ENCODE results near the gene NAA80.
"Not testable (repeated sequence)": the region's sequence is repeated elsewhere in the genome, so short reads cannot be mapped to it uniquely, and the experiment has no call there.

NAA80 gene

DNA sequence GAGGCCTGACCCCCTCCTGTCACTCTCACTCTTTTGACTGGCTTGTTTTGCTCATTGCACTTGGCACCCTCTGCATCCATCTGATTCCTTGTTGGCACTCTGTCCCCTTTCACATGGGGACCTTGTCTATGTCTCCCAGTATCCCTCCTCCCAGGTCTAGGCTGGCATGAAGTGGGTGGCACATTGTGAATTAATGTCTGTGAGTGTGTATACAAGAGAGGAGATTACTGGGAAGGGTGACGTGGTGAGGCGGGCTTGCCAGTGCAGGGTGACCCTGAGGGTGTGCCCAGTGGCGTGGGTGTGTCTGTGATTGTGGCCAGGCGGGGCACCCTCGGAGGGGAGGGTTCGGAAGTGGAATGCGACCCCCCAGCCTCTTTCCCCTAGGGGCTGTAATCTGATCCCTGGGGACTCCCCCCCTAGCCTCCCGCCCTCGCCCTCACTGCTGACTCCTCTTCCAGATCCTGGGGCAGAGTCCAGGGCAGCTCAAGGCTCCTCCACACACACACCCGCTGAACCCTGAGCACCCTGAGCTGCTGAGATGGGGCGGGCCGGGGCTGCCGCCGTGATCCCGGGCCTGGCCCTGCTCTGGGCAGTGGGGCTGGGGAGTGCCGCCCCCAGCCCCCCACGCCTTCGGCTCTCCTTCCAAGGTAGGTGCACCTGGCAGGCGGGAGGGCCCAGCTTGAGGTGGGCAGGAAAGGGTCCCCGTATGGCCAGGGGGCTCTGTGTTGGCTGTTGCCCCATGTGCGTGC is 30.3 kb downstream of the NAA80 start, which contains the start of gene SEMA3B:
TSS of gene SEMA3B (plus strand) at position 445 of the 749 bp plus-strand sequence. CDS start at position 539, 94 bp downstream.
- peak; percentile 69 for DNase-seq

DNA sequence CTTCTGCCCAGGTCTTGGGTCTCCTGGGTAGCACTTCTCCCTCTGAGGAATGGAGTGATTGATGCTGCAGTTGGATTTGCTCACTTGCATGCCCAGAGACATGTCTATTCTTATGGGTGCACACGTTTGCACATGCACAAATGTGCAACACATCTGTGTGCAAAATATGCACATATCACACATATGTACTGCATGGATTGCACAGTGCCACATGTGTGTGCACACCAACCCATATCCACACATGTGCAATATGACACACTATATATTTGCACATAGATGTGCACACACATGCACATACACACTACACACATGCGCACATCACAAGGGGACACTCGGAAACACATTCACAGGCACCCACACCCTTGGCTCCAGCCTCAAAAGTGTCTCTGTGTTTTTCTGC is 30.9 kb downstream of the NAA80 start:
- no peak for DNase-seq

DNA sequence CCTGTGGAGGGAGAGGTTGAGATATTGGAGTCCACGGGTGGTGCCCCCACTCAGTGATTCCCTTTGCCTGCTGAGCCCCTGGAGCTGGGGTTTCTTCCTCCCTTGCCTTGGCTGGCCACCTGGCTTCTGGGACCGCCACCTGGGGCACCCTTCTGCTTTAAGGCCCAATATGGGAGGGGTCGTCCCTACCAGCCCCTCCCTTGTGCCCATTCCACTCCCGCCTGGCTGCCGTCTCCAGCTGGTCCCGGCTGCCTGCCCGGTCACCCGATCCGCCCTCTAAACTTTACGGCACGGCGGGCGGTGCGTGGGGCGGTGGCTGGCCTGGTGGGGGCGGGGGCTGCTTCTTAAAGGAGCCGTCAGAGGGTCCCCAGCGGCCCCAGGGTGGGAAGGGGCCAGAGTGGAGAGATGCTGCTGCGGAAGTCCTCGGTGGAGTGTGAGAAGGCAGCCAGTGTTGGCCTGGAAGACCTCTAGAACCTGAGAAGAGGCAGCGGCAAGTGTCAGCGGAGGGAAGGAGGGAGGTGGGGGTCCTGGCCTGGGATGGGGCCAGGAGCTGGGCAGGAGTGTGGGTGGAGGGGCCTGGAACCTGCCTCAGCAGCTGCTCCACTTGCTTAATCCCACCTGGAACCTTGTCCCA is 31.8 kb downstream of the NAA80 start:
- no peak for DNase-seq

DNA sequence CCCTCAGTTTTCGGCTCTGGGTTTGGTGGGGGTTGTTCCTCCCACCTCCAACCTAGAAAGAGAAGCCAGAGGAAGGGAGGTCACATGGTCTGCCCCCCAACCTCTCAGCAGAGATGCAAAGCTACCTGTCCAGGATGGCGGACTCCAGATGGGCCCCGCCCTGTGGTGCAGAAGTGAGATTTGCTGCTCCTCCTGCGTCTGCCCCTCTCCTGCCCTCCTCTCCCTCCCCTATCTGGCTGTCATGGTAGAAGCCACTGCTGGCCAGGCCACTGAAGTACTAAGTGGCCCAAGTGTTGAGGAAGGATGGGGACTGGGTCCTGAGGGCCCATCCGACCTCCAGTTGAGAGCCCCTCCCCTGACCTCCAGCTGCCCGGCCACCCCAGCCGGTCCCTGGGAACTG is 32.4 kb downstream of the NAA80 start:
- no peak for DNase-seq

DNA sequence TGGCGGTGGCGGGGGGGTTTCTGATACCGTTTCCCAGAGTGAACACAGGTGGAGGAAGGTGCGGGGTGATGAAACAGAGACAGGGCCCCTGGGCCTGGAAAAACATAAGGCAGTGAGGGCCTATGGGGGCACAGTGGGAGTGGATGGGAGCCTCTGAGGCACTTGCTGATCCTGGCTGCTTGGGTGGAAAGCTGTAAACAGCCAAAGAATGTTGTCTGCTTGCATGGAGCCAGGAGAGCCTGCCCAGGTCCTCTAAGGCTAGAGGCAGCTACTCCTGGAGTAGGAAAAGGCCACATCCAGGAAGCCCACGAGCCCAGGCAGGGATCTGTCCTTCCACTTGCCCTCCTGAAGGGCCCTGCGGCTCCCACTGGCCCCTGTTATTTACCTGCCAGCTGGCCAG is 33.2 kb downstream of the NAA80 start:
- DNase-seq, result no peak

DNA sequence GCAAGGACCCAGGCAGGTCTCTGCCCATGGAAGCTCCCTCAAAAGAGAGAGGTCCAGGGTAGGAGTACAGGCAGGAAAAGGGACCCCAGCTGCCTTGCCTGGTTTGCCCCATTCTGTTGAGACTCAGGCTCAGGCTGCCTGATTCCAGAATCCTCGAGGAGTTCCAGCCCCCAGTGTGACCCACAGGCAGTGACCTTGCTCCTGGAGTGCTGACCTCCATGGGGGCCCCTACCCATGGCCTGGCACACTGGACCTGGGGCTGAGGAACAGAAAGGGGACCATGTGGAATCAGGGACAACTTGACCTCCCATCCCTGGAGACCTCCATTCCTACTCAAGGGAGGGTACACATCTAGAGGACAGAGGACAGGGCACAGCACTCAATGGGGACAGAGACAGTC is 33.6 kb downstream of the NAA80 start:
- no peak for DNase-seq

DNA sequence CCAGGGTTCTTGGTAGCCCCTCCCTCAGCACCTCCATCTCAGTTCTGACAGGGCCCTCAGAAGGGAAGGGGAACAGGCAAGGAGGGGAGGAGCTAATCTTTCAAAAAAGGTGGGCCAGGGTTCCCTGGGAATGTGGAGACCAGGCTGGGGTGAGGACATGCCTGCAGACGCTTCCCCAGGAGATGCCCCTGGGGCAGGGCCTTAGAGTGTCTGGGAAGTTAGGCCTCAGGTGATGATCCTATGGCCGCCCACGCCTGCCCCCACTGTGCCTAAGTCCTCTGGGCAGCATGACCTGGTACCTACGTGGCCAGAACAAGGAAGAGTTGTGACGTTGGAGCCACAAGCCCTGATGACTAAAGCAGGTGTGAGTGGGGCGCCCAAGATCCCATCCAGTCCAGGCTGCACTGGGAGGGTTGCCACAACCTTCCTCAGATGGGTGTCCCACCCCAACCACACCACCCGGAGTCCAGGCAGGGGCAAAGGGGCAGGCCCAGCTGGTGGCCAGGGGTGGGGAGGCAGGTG is 34.2 kb downstream of the NAA80 start:
- no peak for DNase-seq

DNA sequence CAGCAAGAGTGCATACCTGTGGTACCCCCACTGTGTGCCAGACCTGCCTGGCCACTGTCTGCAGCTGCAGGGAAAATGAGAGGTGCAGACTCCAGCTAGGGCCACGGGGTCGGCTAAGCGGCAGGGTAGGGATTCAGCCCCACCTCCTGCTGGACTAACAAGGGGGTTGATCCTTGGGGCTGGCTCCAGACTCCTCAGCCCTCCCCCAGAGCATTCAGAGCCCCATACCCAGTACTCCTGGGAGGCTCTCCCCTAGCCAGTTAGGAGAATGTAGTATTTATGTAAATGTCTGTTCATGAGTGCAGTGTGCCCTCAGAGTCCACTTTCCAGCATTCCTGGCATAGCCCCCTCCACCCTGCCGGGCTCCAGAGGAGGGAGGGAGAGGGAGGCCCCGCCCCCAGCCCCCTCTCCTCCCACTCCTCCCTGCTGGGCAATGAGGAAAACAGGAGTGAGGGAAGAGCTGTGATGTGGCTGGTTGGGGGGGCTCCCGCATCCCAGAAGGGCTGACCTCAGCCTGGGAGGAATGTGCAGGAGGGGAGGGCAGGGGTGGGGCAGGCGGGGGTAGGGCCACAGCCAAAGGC is 34.7 kb downstream of the NAA80 start:
- DNase-seq, result peak; percentile 98

DNA sequence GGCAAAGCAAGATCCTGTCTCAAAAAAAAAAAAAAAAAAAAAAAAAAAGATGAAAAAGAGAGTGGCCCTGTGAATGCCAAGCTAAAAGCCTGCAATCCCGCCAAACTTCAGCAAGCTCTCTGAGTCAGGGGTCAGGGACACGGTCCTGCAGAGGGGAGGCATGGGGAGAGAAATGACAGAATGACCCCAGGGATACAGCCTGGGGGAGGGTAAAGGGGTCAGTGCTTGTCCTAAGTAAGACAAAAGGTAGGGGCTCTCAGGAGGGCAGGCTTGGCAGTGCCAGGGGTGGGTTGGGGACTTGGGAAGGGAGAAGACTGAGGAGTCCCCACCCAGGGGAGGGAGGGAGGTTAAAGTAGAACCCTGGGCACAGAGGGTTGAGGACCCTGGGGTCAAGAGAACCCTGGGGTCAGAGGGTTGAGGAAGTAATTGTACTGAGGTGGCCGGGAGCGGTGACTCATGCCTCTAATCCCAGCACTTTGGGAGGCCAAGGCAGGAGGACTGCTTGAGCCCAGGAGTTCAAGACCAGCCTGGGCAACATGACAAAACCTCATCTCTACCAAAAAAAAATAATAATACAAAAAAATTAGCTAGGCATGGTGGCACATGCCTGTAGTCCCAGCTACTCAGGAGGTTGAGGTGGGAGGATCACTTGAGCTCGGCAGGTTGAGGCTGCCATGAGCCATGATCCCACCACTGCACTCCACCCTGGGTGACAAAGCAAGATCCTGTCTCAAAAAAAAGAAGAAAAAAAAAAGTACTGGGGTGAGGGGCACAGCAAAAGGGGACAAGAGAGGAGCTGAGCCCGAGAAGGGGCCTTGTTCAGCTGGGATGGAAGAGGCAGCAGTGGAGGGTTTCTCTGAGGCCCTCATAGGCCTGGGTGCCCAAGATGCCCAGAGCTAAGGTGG is 35.5 kb downstream of the NAA80 start:
- no peak for DNase-seq

DNA sequence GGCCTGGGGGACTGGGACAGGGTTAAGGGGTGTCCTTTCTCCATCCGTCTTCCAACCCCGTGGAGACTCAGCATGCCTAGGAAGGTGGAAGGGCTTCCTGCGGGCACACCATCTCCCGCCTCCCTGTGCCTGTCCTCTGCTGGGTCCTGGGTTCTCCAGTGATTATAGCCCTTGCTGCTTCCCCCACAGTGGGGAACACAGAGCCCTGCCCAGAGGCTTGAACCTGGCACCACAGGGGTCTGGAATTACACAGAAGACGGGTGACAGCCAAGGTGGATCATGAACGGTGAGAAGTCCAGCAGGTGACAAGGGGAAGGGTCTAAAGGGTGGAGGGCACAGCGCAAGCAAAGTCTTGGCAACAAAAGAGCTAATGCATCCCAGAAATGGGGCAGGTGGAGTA is 36.4 kb downstream of the NAA80 start:
- DNase-seq, result no peak

DNA sequence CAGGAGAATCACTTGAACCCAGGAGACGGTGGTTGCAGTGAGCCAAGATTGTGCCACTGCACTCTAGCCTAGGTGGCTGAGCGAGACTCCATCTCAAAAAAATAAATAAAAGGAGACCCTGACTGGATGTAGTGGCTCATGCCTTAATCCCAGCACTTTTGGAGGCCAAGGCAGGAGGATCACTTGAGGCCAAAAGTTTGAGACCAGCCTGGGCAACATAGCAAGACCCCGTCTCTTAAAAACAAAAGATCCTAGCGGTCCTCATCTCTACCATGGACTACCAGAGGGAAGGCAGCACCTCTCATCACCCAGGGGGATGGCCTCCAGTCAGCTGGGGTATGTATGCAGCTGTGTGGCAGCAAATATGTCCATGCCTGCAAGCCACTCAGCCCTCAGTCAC is 37.0 kb downstream of the NAA80 start:
- DNase-seq, result not testable (repeated sequence)

DNA sequence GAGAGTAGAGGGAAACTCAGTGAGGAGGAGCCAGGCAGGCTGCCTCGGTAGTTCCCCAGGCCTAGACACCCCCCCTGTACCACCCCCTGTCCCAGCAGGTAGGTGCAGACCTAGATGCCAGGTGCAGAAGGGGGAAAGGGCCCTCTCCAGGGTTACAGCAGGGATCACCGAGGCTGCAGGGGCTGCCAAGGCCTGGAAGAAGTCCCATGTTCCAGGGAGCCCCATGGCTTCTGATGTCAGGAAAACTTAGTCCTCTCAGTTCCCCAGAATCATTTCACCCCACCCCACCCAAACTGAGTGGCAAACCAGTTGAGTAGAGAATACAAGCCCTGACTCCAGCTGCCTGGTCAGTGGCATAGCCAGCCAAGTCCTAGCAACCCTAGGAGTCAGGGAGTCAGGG is 37.7 kb downstream of the NAA80 start:
- DNase-seq, result no peak

DNA sequence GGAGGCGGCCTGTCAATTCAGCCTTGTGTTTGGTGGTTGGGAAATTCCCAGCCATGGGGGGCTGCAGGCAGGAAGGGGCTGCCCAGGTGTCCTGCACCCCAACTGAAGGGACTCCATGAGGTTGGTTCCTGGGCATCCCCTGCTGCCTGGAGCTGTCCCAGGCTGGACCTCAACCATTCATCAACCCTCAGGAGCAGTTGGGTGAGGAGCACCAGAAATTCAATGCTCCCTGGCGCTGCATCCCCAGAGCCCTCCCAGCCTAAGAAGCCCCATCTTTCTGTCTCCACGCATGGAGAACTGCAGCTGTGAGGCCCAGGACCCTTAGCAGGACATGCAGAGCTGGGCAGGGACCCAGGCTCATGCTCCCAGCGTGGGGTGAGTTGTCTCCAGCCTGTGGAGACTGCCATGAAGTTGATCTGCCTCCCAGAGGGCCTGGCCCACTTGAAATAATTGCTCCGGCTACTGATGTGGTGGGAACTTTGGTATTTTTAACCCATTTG is 38.2 kb downstream of the NAA80 start:
- DNase-seq, result no peak

DNA sequence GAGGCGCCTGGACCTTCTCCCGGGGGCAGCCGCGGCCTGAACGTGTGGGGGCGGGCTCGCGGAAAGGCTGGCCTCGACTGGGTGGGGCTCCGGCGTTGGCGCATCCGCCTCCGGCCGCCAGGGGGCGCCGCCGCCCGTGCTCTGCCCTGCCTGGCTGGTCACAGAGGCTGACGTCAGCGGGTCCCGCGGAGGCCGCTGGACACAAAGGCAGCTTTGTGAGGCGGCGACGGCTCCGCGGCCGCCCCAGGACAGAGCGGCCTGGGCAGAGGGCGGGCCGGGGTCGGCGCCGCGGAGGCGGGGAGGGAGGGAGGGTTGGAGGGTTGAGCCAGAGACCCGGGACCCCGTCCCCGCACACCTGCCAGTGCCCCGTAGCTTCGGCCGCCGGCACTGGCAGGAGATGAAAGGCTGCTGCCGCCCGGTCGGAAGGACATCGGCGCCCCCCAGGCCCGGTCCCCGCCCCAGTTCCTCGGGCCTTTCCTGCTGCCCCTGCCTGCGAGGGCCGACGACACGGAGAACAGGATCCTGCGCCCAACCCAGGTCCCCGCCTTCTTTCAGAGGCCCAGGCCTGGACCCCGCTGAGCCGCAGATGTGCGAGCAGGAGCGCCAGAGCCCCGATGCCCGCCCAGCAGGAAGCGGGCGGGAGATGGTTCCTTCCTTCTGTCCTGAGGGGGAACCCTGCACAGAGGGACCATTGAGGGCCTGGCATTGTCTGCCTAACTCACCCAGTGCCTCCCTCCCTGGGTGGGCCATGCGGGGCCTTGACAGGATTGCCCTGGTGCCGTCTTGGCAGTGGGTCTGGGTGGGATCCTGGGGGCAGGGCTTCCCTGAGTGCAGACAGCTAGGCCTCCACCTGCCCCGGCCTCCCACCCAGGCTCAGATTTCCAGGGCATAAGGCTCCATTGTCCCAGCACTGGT is 38.9 kb downstream of the NAA80 start:
- peak; percentile 88 for DNase-seq

DNA sequence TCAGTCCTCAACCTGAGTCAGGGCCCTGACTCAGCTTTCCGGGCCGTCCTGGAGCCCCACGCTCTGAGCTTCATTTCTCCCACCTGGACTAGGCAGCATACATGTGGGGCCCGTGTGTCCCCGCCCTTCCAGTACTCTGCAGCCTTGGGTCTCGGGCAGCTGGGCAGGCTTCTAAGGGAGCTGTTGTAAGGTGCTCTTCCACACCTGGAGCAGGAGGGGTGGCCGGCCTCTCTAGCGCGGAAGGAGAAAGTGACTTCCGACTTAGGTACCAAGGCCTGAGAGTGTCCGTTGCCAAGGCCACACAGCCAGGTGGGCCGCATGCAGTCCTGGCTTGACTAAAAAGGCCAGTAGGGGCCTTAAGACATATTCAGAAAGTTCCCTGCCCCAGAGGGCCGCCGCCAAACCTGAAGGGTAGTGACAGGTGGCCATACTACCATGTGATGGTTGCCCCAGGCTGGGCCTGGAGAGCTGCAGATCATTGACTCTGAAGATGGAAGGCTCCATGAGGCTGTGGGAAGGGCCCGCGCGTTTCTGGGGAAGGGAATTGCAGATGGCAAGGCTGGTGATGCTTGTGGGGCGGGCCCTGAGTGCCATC is 39.7 kb downstream of the NAA80 start:
- DNase-seq, result no peak

DNA sequence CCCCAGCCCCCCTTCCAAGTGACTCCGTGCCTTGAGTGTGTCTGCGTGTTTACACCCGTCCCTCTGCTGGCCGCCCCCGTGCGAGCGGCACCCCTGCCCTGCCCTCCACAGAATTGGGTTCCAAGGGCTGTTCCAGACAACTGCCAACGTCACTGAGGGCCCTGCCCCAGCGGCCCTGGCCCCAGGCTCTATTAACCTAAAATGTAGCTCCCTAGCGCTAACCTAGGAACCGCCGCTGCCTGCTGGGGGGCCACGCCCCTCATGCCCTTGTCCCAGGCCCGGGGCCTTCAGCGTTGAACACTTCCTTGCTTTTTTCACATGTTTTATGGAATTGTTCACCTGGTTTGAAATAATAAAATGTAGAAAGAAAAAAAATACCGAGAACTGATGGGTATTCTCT is 40.2 kb downstream of the NAA80 start:
- DNase-seq, result no peak

DNA sequence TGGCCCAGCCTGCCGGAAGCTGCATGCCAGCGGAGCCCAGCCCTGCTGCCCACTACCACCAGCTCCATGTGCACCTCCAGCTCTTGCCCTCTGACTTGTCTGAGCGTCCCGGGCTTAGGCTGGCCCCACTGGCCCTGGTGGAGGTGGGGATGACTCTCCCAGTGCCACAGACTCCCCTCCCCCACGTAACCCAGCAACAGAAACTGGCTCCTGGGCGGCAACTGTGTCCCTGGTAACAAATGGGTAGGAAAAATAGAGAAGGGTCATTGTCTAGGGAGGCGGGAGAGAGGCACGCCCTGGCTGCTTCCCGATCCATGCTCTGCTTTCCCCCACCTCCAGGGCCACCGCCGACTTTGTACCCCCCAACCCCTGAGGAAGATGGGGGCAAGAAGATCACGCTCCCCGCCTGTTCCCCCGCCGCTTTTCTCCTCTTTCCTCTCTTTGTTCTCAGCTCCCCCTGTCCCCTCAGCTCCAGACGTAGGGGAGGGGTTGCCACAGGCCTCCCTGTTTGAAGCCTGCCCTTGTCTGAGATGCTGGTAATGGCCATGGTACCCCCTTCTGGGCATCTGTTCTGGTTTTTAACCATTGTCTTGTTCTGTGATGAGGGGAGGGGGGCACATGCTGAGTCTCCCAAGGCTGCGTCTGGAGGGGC is 41.0 kb downstream of the NAA80 start:
- no peak for DNase-seq

DNA sequence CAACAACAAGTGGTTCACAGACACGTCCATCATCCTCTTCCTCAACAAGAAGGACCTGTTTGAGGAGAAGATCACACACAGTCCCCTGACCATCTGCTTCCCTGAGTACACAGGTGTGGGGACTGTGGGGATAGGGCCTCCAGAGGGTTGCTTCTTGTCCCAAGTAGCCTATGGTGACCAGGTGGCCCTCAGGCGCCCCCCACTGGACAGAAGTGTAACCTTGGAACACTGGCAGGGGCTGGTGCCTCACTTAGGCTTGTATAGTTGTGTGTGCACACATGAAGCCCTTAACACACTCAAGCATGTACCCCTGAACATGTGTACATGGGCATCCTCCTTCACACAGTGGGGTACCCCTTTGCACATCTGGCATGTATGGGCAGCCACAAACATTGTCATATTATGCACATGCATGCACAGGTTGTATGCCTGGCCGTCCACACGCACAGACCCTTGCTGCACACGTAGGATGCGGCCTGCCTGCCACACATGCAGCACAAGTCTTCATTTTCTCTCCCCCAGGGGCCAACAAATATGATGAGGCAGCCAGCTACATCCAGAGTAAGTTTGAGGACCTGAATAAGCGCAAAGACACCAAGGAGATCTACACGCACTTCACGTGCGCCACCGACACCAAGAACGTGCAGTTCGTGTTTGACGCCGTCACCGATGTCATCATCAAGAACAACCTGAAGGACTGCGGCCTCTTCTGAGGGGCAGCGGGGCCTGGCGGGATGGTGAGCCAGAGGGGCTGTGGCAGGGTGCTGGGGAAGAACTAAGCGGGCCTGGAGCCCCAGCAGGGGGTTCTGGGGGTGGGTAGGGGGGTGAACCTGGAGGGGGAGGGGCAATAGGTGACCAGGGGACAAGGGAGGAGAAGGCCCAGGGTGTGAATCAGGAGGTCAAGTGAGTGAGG is 42.0 kb downstream of the NAA80 start:
- DNase-seq, result no peak

DNA sequence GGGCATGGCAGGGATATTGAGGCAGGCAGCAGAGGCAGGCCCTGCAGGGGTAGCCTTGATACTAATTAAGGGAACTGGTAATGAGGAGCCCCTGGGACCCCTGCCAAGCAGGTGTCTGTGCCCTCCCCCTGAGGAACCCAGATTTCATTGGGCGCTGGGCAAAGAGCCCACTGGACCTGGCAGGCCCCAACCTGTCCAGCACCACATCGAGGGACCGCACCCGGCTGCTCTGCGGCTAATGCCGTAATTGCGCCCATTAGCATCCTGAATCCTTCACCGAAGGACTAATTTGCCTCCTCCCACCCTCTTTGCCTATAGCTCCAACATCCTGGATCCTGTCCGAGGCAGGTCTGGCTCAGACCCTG is 44.0 kb downstream of the NAA80 start:
- no peak for DNase-seq

All from fibroblast of skin of back (primary cell).